HUES48 (cell line): ENCODE measurements around the gene TSSK1B.
"Not testable (repeated sequence)": the region's sequence is repeated elsewhere in the genome, so short reads cannot be mapped to it uniquely, and the experiment has no call there.

Source experiments
- H3K27ac ChIP-seq: one replicate; pipeline ENCODE4 v1.7.0; 2013; ENCODE audit warnings: low read depth, low read length, inconsistent platforms
- H3K27me3 ChIP-seq: 2 replicates; pipeline ENCODE4 v1.6.1; 2013; ENCODE audit warnings: mild to moderate bottlenecking, low read length; ENCODE audit not compliant: control insufficient read depth, insufficient read depth
- H3K36me3 ChIP-seq: 2 replicates; pipeline ENCODE4 v1.6.1; 2013; ENCODE audit warnings: low read length; ENCODE audit not compliant: control insufficient read depth, insufficient read depth
- H3K4me1 ChIP-seq: 2 replicates; pipeline ENCODE4 v1.6.1; 2013; ENCODE audit warnings: mild to moderate bottlenecking, low read length; ENCODE audit not compliant: control insufficient read depth, insufficient read depth
- H3K4me3 ChIP-seq: 2 replicates; pipeline ENCODE4 v1.5.1; 2013; ENCODE audit warnings: mild to moderate bottlenecking, low read depth, low read length
- H3K9ac ChIP-seq: 2 replicates; pipeline ENCODE4 v1.6.1; 2013; ENCODE audit warnings: mild to moderate bottlenecking, low read depth, low read length, moderate library complexity
- H3K9me3 ChIP-seq: 2 replicates; pipeline ENCODE4 v1.6.1; 2013; ENCODE audit warnings: low read length; ENCODE audit not compliant: control insufficient read depth, insufficient read depth

Gene TSSK1B, protein sequence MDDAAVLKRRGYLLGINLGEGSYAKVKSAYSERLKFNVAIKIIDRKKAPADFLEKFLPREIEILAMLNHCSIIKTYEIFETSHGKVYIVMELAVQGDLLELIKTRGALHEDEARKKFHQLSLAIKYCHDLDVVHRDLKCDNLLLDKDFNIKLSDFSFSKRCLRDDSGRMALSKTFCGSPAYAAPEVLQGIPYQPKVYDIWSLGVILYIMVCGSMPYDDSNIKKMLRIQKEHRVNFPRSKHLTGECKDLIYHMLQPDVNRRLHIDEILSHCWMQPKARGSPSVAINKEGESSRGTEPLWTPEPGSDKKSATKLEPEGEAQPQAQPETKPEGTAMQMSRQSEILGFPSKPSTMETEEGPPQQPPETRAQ

DNA sequence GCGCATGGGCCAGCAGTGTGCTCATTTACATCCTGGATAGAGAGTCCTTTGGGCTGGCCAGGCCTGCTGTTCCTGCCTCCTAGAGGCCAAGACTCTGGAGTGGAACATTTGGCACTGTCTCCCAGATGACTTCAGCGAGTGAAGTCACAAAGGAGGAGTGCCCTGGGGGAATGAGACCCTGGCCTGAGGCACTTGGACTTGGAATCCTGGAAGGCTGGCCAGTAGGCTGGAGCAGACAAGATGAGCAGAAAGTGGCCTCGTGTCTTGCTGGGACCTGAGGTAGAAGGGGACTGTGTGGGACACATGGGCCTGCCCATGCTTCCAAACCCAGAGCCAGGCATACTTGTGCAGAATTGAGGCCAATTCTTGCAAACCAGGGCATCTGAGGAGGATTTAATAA lies at the start of gene TSSK1B:
TSS of gene TSSK1B (minus strand) at position 101 of the 400 bp plus-strand sequence. CDS start 150 bp downstream, outside the sequence.
- Histone ChIP-seq H3K9me3 (no peaks in the 10 kb centered on the region), H3K36me3 (no peaks in the 10 kb centered on the region), H3K4me3 (no peak within 1 kb of the TSS), H3K9ac (no peak within 1 kb of the TSS), H3K27me3 (no peaks in the 10 kb centered on the region), H3K4me1 (no peaks in the 10 kb centered on the region), H3K27ac (no peak within 1 kb of the TSS)

DNA sequence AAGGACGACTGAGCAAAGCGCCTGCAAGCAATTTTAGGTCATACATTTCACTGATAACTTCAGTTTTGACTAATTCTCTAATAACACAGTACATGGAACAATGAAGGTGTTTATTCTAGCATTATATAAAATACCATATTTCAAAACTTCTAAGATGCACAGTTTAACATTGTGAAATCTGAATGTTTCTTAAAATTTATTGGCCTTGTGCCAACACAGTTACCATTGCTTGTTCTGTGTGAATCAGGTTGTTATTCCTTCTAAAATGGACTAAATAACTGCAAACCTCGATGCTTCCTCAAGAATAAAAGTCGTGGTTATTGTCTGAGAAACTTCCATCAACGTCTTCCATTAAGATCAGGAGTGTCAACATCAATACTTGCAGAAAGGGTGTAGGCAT lies 45.5 kb upstream of the TSSK1B start:
- Histone ChIP-seq H3K9ac (no peak overlapping the region), H3K27ac (no peak overlapping the region), H3K27me3 (no peaks in the 10 kb centered on the region), H3K4me3 (no peak overlapping the region), H3K9me3 (no peaks in the 10 kb centered on the region), H3K36me3 (no peaks in the 10 kb centered on the region), H3K4me1 (peaks cover 7% of the 10 kb centered on the region; the same call in 1 of the 2 replicates)

DNA sequence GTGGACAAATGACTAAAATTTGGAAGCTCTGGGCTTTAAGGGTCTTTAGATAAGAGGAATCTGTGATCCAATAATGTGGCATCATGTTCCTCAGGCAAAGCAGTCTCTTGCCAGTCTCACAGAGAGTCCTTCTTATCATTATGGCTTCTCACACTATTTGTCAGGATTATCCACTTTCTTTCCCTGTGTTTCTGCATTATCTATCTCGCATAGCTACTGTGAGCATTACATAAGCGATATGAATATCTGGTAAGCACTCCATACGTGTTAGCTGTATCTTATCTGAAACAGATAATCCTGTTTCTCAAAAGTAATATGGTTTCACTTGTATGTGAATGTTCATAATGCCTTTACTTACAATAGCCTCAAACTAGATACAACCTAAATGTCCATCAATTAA lies 43.9 kb upstream of the TSSK1B start:
- no peaks in the 10 kb centered on the region for H3K27me3 ChIP-seq
- H3K9ac ChIP-seq = no peak overlapping the region
- no peak overlapping the region for H3K4me3 ChIP-seq
- peaks cover 10% of the 10 kb centered on the region; the same call in 1 of the 2 replicates for H3K4me1 ChIP-seq
- no peak overlapping the region for H3K27ac ChIP-seq
- H3K9me3 ChIP-seq = no peaks in the 10 kb centered on the region
- no peaks in the 10 kb centered on the region for H3K36me3 ChIP-seq

DNA sequence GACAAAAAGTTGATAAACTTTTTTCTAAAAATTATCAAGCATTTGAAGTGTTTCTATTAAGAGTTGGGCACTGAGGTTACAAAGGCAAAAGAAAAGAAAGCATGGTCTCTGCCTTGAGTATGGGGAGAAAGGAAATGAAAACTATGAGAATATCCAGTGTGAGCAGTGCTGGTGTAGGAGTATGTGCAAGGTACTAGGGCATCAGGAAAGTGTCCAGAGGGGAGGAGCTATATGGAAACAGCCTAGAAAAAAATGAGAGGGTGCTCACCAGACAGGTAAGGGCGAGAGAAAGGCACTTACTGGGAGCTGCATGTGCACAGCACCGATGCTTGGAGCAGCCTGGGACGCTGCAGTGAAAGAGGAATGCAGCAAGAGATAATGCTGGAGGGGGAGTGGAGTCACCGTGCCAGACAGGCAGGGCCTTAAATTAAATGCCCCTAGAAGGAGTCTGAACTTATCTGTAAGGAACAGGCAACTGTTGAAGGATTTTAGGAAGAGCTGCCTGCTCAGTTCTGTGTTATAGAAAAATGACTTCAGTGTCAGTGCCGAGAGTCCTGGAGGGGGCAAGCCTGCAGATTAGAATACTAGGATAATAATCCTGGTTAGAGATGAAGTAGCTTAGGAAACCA lies 39.4 kb upstream of the TSSK1B start:
- no peak overlapping the region for H3K4me3 ChIP-seq
- H3K27ac ChIP-seq = no peak overlapping the region
- H3K4me1 ChIP-seq = peaks cover 10% of the 10 kb centered on the region; the same call in 1 of the 2 replicates
- peaks cover 13% of the 10 kb centered on the region for H3K9me3 ChIP-seq
- H3K27me3 ChIP-seq = no peaks in the 10 kb centered on the region
- no peaks in the 10 kb centered on the region for H3K36me3 ChIP-seq
- H3K9ac ChIP-seq = no peak overlapping the region

DNA sequence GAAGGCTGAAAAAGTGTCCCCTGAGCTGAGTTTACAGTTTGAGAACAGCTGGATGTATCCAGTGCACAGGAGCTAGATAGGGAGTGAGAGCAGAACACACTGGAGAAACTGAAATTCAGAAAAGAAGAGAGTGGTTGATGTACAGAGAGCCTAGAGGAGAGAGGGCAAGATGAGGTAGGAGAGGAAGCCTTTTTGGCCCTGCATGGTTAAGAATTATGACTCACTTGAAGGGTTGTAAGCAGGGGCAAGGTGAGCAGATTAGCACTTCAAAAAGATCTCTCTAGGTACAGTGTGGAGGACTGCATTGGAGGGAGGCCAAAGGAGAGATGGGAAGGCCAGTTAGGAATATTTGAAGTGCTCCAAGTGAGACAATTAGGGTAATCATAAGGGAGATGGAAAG lies 28.2 kb upstream of the TSSK1B start:
- H3K27me3 ChIP-seq = no peaks in the 10 kb centered on the region
- H3K9me3 ChIP-seq = no peaks in the 10 kb centered on the region
- H3K27ac ChIP-seq = no peak overlapping the region
- H3K4me3 ChIP-seq = no peak overlapping the region
- H3K4me1 ChIP-seq = no peaks in the 10 kb centered on the region
- H3K36me3 ChIP-seq = no peaks in the 10 kb centered on the region
- no peak overlapping the region for H3K9ac ChIP-seq

DNA sequence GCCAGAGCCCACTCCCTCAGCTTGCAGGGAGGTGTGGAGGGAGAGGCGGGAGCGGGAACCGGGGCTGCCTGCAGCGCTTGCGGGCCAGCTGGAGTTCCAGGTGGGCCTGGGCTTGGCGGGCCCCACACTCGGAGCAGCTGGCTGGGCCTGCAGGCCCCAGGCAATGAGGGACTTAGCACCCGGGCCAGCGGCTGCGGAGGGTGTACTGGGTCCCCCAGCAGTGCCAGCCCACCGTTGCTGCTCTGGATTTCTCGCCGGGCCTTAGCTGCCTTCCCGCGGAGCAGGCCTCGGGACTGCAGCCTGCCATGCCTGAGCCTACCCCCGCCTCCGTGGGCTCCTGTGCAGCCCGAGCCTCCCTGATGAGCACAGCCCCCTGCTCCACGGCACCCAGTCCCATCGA lies 22.3 kb upstream of the TSSK1B start:
- H3K9ac ChIP-seq, H3K27me3 ChIP-seq, H3K4me3 ChIP-seq, H3K9me3 ChIP-seq, H3K36me3 ChIP-seq, H3K27ac ChIP-seq, H3K4me1 ChIP-seq: not testable (repeated sequence)

DNA sequence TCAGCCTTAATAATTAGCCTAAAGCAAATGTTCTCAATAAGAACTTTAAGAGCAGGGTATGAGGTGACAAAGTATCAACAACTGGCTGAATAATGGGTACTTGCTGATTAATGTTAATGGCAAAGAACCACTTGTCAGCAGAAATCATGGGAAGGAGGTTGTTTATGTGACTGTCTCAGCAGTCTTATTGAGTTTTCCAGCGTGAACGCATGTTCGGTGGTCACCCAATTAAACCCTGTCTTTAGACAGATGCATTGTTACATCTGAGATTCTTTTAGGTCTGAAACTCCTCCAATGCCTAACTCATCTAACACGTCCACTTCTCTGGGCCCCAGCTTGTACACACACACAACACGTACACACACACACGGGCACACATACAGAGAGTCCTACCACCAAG lies 18.2 kb upstream of the TSSK1B start:
- Histone ChIP-seq H3K9me3 (no peaks in the 10 kb centered on the region), H3K4me3 (no peak overlapping the region), H3K4me1 (no peaks in the 10 kb centered on the region), H3K27me3 (no peaks in the 10 kb centered on the region), H3K9ac (no peak overlapping the region), H3K27ac (no peak overlapping the region), H3K36me3 (no peaks in the 10 kb centered on the region)

DNA sequence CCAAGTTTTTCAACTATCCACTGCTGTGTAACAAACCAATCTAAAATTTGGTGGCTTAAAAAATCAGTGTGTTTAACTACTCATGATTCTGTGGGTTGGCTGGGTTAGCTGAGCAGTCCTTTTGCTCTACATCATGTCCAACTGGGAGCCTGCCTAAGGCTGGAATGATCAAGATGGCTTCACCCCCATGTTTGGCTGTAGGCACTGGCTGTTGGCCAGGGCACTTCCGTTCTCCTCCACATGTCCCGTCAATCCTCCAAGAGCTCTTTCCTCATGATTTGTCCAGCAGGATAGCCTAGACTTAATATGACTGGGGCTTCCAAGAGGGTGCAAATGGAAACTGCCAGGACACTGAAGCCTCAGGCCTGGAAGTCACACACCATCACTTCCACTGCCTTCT lies 17.0 kb upstream of the TSSK1B start:
- no peaks in the 10 kb centered on the region for H3K27me3 ChIP-seq
- H3K9ac ChIP-seq = no peak overlapping the region
- H3K4me1 ChIP-seq = no peaks in the 10 kb centered on the region
- no peaks in the 10 kb centered on the region for H3K9me3 ChIP-seq
- H3K27ac ChIP-seq = no peak overlapping the region
- H3K36me3 ChIP-seq = no peaks in the 10 kb centered on the region
- no peak overlapping the region for H3K4me3 ChIP-seq

DNA sequence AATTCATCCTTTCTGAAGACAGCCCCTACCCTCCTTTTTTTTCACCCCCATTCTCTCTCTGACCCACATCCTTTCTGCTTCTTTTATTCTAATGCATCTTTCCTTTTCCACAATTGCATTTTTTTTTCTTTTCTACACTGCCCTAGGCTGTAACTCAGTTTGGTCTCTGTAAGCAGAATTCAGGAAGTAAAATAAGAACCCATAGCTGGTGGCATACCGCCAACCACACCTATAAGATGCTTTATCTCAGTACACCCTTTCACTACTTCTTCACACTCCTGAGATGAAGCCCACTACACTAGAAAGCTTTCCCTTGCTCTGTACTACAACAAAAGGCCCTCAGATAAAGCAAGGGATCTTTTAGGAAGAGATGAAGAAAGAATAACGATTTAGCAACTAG lies 16.1 kb upstream of the TSSK1B start:
- no peak overlapping the region for H3K9ac ChIP-seq
- no peaks in the 10 kb centered on the region for H3K4me1 ChIP-seq
- no peaks in the 10 kb centered on the region for H3K27me3 ChIP-seq
- no peaks in the 10 kb centered on the region for H3K36me3 ChIP-seq
- H3K27ac ChIP-seq = no peak overlapping the region
- H3K9me3 ChIP-seq = no peaks in the 10 kb centered on the region
- no peak overlapping the region for H3K4me3 ChIP-seq

DNA sequence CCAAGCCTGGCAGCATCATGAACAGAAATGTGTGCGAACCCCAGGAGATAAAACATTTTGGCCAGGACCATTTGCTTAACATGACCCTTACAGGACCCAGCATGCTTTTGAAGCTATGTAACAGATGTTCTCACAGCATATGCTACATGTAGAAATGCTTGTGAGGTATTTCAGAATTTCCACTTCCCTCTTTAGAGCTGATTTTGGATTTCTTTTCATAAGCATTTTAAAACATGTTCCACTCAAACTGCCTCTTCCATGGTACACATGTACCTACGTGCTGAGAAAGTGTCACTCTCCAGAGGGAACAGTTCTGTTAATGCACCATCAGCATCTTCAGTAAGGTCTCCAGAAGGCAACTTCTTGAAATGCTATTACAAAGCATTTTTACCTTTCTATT lies 15.7 kb upstream of the TSSK1B start:
- Histone ChIP-seq H3K27ac (no peak overlapping the region), H3K27me3 (no peaks in the 10 kb centered on the region), H3K36me3 (no peaks in the 10 kb centered on the region), H3K4me1 (no peaks in the 10 kb centered on the region), H3K9me3 (no peaks in the 10 kb centered on the region), H3K4me3 (no peak overlapping the region), H3K9ac (no peak overlapping the region)

DNA sequence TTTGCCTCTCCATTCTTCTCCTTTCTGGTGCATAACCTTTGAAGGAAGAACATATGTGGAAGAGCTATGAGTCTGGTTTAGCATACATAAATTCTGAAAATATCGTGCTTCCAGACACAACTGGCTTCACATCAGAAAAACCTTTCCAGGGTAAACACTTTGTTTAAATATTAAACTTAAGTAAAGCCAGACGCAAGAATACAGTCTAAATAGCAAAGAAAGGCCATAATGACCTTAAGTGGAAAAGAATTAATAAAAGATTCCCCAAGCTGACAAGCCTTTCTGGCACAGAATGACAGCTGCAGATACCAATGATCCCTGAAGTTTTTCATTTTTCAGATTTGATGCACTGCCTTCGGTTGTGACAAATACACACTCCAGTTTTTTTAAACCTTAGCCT lies 13.5 kb upstream of the TSSK1B start:
- H3K9ac ChIP-seq = no peak overlapping the region
- no peaks in the 10 kb centered on the region; the same call in 1 of the 2 replicates for H3K9me3 ChIP-seq
- H3K27me3 ChIP-seq = no peaks in the 10 kb centered on the region
- no peak overlapping the region for H3K4me3 ChIP-seq
- no peaks in the 10 kb centered on the region for H3K36me3 ChIP-seq
- H3K27ac ChIP-seq = no peak overlapping the region
- H3K4me1 ChIP-seq = no peaks in the 10 kb centered on the region
